ENCODE results near the gene JTB. TPM values are rescaled to one million over a fixed set of nuclear protein-coding genes. Genes with fewer than 3 reads are reported as not detected.
A peak's percentile ranks its signal among the peaks of the same experiment; 100 is the strongest.

The JTB gene
- total RNA-seq, 6 experiments from 2014 or later, result 55.8 to 169 (median 90.9) TPM

- Histone ChIP-seq H3K4me1 (no peaks in the 10 kb centered on the region), H3K27ac (no peak overlapping the region), H3K9me3 (no peaks in the 10 kb centered on the region), H3K27me3 (no peaks in the 10 kb centered on the region), H3K4me3 (no peak overlapping the region), H3K36me3 (peaks cover 0 to 34% (median 9%) of the 10 kb centered on the region in 4 donors)
- DNase-seq, result peak in 1 of 3 donors; percentile 13
- TF ChIP-seq POLR2A (IDR thresholded peaks at IDR 0.05) (no peak), CTCF (IDR thresholded peaks at IDR 0.05) (no peak)
- ATAC-seq, result peak in 1 of 4 donors; percentile 3
- intact Hi-C loops (cut with DNase I), result loop anchor here in 1 of 2 donors (10.0 kb wide), 1 partner anchor 135 kb away; no protein-coding TSS in a partner anchor
- 83% methylated on average over 5 of the region's 14 CpGs for WGBS (ENCODE audit: insufficient coverage, low coverage, low lambda C conversion rate, missing lambda C conversion rate)
Measured at GRCh38 chr1:153929981-153930948, 47.2 kb downstream of the JTB start.

GRCh38 chr1:153929426-153929825 is 48.0 kb downstream of the JTB start:
- no peak for TF ChIP-seq CTCF (IDR thresholded peaks at IDR 0.05)
- no peak for TF ChIP-seq POLR2A (IDR thresholded peaks at IDR 0.05)
- no peaks in the 10 kb centered on the region for H3K27me3 ChIP-seq
- no peaks in the 10 kb centered on the region for H3K4me1 ChIP-seq
- WGBS (ENCODE audit: insufficient coverage, low coverage, low lambda C conversion rate, missing lambda C conversion rate), result 91% methylated on average over 5 of the region's 5 CpGs
- H3K9me3 ChIP-seq, result no peaks in the 10 kb centered on the region
- H3K36me3 ChIP-seq, result peaks cover 0 to 26% (median 6%) of the 10 kb centered on the region in 4 donors
- H3K4me3 ChIP-seq, result no peak overlapping the region
- ATAC-seq (no peak), DNase-seq (peak in 1 of 3 donors; percentile 3)
- intact Hi-C loops (cut with DNase I), result loop anchor here in 1 of 2 donors (10.0 kb wide), 1 partner anchor 135 kb away; no protein-coding TSS in a partner anchor
- H3K27ac ChIP-seq, result no peak overlapping the region

GRCh38 chr1:153928791-153929341 is 48.6 kb downstream of the JTB start:
- TF ChIP-seq CTCF (IDR thresholded peaks at IDR 0.05), result no peak
- intact Hi-C loops (cut with DNase I), result loop anchor here in 1 of 2 donors (10.0 kb wide), 1 partner anchor 134 kb away; no protein-coding TSS in a partner anchor
- Histone ChIP-seq H3K27me3 (no peaks in the 10 kb centered on the region), H3K9me3 (no peaks in the 10 kb centered on the region), H3K27ac (no peak overlapping the region), H3K36me3 (peaks cover 0 to 21% (median 6%) of the 10 kb centered on the region in 4 donors), H3K4me1 (peaks cover 0 to 4% (median 0%) of the 10 kb centered on the region in 4 donors), H3K4me3 (no peak overlapping the region)
- WGBS (ENCODE audit: insufficient coverage, low coverage, low lambda C conversion rate, missing lambda C conversion rate), result 68% methylated on average over 4 of the region's 4 CpGs
- ATAC-seq, result peak; percentile 9 to 49 (median 24)
- peak in 1 of 3 donors; percentile 18 for DNase-seq

- 50% methylated on average over 1 of the region's 1 CpG for WGBS (ENCODE audit: insufficient coverage, low coverage, low lambda C conversion rate, missing lambda C conversion rate)
- Histone ChIP-seq H3K27me3 (no peaks in the 10 kb centered on the region), H3K4me3 (no peak overlapping the region), H3K4me1 (peaks cover 0 to 6% (median 0%) of the 10 kb centered on the region in 4 donors), H3K36me3 (peaks cover 0 to 16% (median under 1%) of the 10 kb centered on the region in 4 donors), H3K9me3 (no peaks in the 10 kb centered on the region), H3K27ac (no peak overlapping the region)
- no peak for DNase-seq
- no peak for ATAC-seq
- intact Hi-C loops (cut with DNase I), result loop anchor here in 1 of 2 donors (10.0 kb wide), 1 partner anchor 133 kb away; no protein-coding TSS in a partner anchor
- TF ChIP-seq CTCF (IDR thresholded peaks at IDR 0.05) (no peak), POLR2A (IDR thresholded peaks at IDR 0.05) (no peak)
Measured at GRCh38 chr1:153928245-153928644, 49.2 kb downstream of the JTB start.
